Epithelial cell of proximal tubule (primary cell): Measurements from ENCODE around the gene CXCR6. TPM values are rescaled to one million over a fixed set of nuclear protein-coding genes. Genes with fewer than 3 reads are reported as not detected.
A peak's percentile ranks its signal among the peaks of the same experiment; 100 is the strongest.

ENCODE experiments used
- DNase-seq: peaks from one replicate; pipeline ENCODE4 v3.0.0-alpha.2; 2011; ENCODE audit warnings: low read depth
- H3K4me3 ChIP-seq: 2 replicates; pipeline ENCODE4 v1.5.1; 2011; ENCODE audit warnings: low read depth, mild to moderate bottlenecking, low read length
- total RNA-seq: library from RNA; depleted of rRNA; stranded (reverse); fragments of >200 nt; gene quantifications from 2 replicates; pipeline ENCODE4 v1.2.3, GENCODE V29; 2015
- TF ChIP-seq, protein P1 (sequence below): conservative IDR thresholded peaks from 2 replicates; pipeline ENCODE4 v1.5.1; 2012; ENCODE audit warnings: low read depth, mild to moderate bottlenecking, low read length

CXCR6 gene
- total RNA-seq, 1 donor from 2014 or later = not detected

DNA sequence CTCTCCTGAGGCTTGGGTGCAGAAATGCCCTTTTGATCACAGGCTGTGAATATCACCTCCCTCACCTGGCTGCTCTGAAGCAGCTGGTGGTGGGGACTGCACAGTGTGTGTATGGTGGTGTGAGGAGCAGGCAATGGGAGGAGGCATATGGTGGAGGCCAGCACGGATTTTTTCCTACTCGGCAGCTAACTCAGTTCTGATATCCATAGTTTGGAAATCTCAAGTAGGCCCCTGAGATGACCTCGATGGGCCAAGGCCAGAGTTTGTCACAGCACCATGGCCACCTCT is 21.3 kb upstream of the CXCR6 start:
- no peak for DNase-seq
- TF ChIP-seq, protein P1, sequence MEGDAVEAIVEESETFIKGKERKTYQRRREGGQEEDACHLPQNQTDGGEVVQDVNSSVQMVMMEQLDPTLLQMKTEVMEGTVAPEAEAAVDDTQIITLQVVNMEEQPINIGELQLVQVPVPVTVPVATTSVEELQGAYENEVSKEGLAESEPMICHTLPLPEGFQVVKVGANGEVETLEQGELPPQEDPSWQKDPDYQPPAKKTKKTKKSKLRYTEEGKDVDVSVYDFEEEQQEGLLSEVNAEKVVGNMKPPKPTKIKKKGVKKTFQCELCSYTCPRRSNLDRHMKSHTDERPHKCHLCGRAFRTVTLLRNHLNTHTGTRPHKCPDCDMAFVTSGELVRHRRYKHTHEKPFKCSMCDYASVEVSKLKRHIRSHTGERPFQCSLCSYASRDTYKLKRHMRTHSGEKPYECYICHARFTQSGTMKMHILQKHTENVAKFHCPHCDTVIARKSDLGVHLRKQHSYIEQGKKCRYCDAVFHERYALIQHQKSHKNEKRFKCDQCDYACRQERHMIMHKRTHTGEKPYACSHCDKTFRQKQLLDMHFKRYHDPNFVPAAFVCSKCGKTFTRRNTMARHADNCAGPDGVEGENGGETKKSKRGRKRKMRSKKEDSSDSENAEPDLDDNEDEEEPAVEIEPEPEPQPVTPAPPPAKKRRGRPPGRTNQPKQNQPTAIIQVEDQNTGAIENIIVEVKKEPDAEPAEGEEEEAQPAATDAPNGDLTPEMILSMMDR = no peak

DNA sequence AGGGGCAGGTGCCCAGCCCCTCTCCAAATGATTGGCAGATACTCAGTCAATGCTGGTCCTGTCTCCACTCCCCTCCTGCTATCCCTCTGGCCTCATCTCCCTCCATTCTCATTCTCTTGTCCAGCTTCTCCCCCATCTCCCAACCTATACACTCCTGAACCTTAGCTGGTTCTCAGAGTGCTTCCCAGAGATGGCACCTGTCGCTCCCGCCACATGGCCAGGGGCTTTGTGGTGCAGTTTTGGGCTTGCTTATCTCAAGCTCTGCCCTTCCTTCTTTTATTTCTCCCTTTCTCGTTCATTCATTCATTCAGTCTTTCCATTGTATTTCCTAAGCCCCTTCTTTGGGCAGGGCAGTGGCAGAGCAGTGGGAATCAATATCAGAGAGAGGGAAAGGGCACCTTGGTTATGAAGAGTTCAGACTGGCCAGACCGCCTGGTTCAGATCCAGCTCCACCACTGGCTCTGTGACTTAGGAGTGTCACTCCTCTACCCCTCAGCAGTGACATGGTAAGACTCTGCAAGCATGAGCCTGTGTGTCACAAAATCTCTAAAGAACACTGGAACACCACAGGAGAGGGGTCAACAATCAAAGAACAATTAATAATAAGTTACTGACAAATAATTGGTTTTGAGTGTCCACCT is 20.2 kb upstream of the CXCR6 start:
- no peak for DNase-seq
- H3K4me3 ChIP-seq = no peak overlapping the region
- TF ChIP-seq, protein P1 = no peak

More for the DNA sequence above, 21.3 kb upstream of the CXCR6 start:
- no peak overlapping the region for H3K4me3 ChIP-seq

DNA sequence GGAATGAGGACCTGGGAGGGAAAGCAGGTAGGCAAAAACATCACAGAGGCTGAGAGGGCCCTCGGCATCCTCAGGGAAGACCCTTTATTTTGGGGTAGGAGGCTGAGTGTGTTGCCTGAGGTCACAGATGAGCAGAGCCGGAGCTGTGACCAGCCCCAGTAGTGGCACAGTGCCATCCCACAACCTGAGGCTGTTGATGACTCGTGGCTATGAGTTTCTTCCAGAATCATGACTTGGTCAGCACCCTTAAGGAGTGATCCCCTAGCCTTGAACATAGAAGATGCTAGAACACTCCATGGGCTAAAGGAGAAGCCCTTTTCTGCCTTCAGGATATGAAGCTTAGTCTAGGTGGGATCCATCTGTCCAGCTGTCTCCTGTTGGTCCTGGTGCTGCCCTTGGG is 19.5 kb upstream of the CXCR6 start:
- H3K4me3 ChIP-seq = no peak overlapping the region
- peak; percentile 27 for DNase-seq
- TF ChIP-seq, protein P1 = no peak

DNA sequence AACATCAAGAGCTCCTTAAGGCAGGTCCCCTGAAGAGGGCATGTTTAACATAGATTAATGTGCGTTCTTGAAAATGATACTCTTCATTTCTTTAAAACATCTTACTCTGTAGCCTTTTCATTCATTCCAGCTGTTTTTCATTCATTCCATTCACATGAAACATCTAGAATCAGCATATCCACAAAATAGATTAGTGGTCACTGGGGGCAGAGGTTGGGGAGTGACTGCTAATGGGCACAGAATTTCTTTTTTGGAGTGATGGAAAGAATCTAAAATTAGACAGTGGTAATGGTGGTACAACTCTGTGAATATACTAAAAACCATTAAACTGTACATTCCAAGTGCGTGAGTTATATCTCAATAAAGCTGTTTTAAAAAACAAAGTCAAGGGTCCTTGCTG is 15.4 kb upstream of the CXCR6 start:
- no peak overlapping the region for H3K4me3 ChIP-seq
- no peak for DNase-seq
- TF ChIP-seq, protein P1 = no peak

DNA sequence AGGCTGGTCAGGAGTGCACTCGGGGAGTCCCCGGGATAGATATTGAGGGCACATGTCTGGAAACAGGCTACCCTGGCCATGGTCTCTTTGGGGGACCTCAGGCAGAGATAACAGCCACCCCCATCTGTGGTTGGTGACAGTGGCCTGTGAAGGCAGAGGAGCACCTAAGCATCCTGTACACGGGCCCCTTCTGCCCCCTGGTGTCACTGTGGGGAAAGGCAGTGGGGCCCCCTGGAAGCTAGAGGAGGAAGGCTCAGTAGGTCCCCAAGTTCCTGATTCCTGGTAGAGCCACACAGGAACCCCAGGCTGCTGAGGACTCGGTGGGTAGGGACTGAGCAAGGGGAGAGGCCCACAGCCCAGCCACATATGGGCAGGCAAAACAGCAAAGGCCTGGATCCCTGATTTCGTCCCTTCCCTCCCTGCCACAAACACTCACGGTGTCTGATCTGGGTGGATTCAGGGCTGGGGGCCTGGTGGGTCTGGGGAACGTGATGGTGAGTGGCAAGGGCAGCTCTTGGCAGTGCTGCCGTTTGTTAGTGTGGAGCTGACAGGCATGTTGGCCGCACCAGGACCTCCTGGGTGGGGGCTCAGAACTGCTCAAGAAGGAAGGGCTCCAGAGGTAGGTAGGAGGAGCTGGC is 14.1 kb upstream of the CXCR6 start:
- DNase-seq = no peak
- TF ChIP-seq, protein P1 = peak; percentile 80
- no peak overlapping the region for H3K4me3 ChIP-seq

DNA sequence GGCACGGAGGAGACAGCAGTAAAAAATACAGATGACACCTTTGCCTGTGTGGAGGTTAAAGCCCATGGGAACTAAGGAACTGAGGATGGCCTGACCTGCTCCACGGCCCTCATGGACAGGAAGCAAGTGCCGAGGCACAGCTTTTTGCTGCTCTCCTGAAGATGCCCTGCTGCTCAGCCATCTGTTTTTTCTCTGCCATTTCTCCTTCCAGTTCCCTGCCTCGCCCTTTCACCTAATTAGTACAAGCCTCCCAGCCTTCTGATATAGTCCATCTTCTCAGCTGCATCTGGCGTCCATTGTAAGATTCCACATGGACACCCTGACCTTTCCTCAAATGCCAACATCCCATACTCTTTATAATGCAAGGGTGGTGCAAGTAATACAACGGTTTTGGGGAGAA is 11.8 kb upstream of the CXCR6 start:
- TF ChIP-seq, protein P1 = no peak
- H3K4me3 ChIP-seq = no peak overlapping the region
- DNase-seq = no peak

DNA sequence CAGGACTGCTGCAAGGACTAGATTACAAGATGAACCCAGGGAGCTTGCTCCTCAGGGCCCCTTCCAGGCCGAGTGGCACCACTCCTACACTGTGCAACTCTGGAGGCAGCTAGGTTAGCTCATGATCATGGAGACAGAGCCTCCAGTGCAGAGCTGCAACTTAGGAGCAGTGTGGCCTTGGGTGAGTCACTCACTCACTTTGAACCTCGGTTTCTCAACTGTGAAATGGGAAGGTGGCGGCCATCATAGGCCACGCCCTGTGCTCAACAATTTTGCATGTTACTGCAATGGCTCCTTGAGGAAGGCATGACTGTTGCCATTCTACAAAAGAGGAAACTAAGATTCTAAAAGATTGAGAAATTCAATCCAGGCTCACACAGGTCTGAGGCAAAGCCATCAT is 11.2 kb upstream of the CXCR6 start:
- TF ChIP-seq, protein P1 = no peak
- DNase-seq = no peak
- H3K4me3 ChIP-seq = no peak overlapping the region
